Measurements from ENCODE around the gene TRPC4.

Gene TRPC4

GRCh38 chr13:37741536-37741935, 128.0 kb downstream of the TRPC4 start:
- no peaks in the 10 kb centered on the region for H3K27me3 ChIP-seq (ENCODE audit: insufficient read depth, poor library complexity, severe bottlenecking)
- no peak for DNase-seq (ENCODE audit: low read depth in 1 of 2, low spot score in 1 of 2)
- no peak overlapping the region for H3K27ac ChIP-seq (replicated peaks)
- H3K4me3 ChIP-seq (replicated peaks; ENCODE audit: insufficient read depth, low read length) = no peak overlapping the region
- TF ChIP-seq GABPA (IDR thresholded peaks at IDR 0.05; ENCODE audit: low read depth) = no peak

- no peaks in the 10 kb centered on the region for H3K27me3 ChIP-seq (ENCODE audit: insufficient read depth, poor library complexity, severe bottlenecking)
- no peak for DNase-seq (ENCODE audit: low read depth in 1 of 2, low spot score in 1 of 2)
- no peak overlapping the region for H3K4me3 ChIP-seq (replicated peaks; ENCODE audit: insufficient read depth, low read length)
- H3K27ac ChIP-seq (replicated peaks) = no peak overlapping the region
- TF ChIP-seq CTCF (IDR thresholded peaks at IDR 0.05; ENCODE audit: insufficient read depth, low read length) (no peak), GABPA (IDR thresholded peaks at IDR 0.05; ENCODE audit: low read depth) (no peak), SPI1 (IDR thresholded peaks at IDR 0.05; ENCODE audit: borderline replicate concordance, low read depth) (no peak), REST (IDR thresholded peaks at IDR 0.05; ENCODE audit: insufficient replicate concordance, low read depth) (no peak), POLR2AphosphoS5 (IDR thresholded peaks at IDR 0.05; ENCODE audit: low read depth) (no peak)
Measured at GRCh38 chr13:37736045-37736444, 133.5 kb downstream of the TRPC4 start.

- H3K4me3 ChIP-seq (replicated peaks; ENCODE audit: insufficient read depth, low read length) = no peak overlapping the region
- TF ChIP-seq CTCF (IDR thresholded peaks at IDR 0.05; ENCODE audit: insufficient read depth, low read length) (no peak), REST (IDR thresholded peaks at IDR 0.05; ENCODE audit: insufficient replicate concordance, low read depth) (no peak), GABPA (IDR thresholded peaks at IDR 0.05; ENCODE audit: low read depth) (no peak), POLR2AphosphoS5 (IDR thresholded peaks at IDR 0.05; ENCODE audit: low read depth) (no peak), SPI1 (IDR thresholded peaks at IDR 0.05; ENCODE audit: borderline replicate concordance, low read depth) (no peak)
- DNase-seq (ENCODE audit: low read depth in 1 of 2, low spot score in 1 of 2) = no peak
Measured at GRCh38 chr13:37735293-37735692, 134.3 kb downstream of the TRPC4 start.

GRCh38 chr13:37729876-37730275, 139.7 kb downstream of the TRPC4 start:
- no peak for TF ChIP-seq REST (IDR thresholded peaks at IDR 0.05; ENCODE audit: insufficient replicate concordance, low read depth)
- TF ChIP-seq SPI1 (IDR thresholded peaks at IDR 0.05; ENCODE audit: borderline replicate concordance, low read depth) = no peak
- no peak for DNase-seq (ENCODE audit: low read depth in 1 of 2, low spot score in 1 of 2)
- Histone ChIP-seq H3K27ac (replicated peaks) (no peak overlapping the region), H3K27me3 (ENCODE audit: insufficient read depth, poor library complexity, severe bottlenecking) (no peaks in the 10 kb centered on the region), H3K4me3 (replicated peaks; ENCODE audit: insufficient read depth, low read length) (no peak overlapping the region)

More at GRCh38 chr13:37735293-37735692, 134.3 kb downstream of the TRPC4 start:
- no peaks in the 10 kb centered on the region for H3K27me3 ChIP-seq (ENCODE audit: insufficient read depth, poor library complexity, severe bottlenecking)
- no peak overlapping the region for H3K27ac ChIP-seq (replicated peaks)
